HFFc6 (cell line): ENCODE measurements around the gene BUB3. TPM values are rescaled to one million over a fixed set of nuclear protein-coding genes. Genes with fewer than 3 reads are reported as not detected.

Experiments used
- DNase-seq: peaks from one replicate; pipeline ENCODE4 v3.0.0-alpha.2; 2018
- H3K27ac Mint-ChIP-seq: 2 replicates; pipeline ENCODE4 v1.8.0; 2020; ENCODE audit warnings: mild to moderate bottlenecking, mixed read lengths
- H3K27me3 Mint-ChIP-seq: 2 replicates; pipeline ENCODE4 v1.8.0; 2021; ENCODE audit warnings: mild to moderate bottlenecking, moderate library complexity, mixed read lengths; ENCODE audit not compliant: insufficient read depth
- H3K36me3 Mint-ChIP-seq: 2 replicates; pipeline ENCODE4 v1.8.0; 2021; ENCODE audit warnings: low read depth, mixed read lengths
- H3K4me1 Mint-ChIP-seq: 2 replicates; pipeline ENCODE4 v1.8.0; 2020; ENCODE audit warnings: low read depth, mixed read lengths
- H3K4me3 Mint-ChIP-seq: 2 replicates; pipeline ENCODE4 v1.8.0; 2020; ENCODE audit warnings: mild to moderate bottlenecking, moderate library complexity, mixed read lengths
- H3K9me3 Mint-ChIP-seq: 2 replicates; pipeline ENCODE4 v1.8.0; 2020; ENCODE audit warnings: mild to moderate bottlenecking, mixed read lengths
- CTCF ChIP-seq: fragments of 200-600 bp; sonication (generic); IDR thresholded peaks from 2 replicates; pipeline ENCODE4 v1.5.0; 2021; ENCODE audit warnings: antibody characterized with exemption, mild to moderate bottlenecking
- total RNA-seq, 6 experiments: library from RNA; stranded (reverse); fragmentation: NEBNext Ultra II Directional; extraction: Animal tissue kit (Norgen Biotek cat#: 25700); gene quantifications; 2 replicates in 1 of 6; 3 replicates in 5 of 6; pipeline ENCODE4 v1.2.3, GENCODE V29; 2021

BUB3 gene
- total RNA-seq, 6 experiments from 2014 or later: 154 to 214 (median 202) TPM

GRCh38 chr10:123147635-123148413, 6.4 kb upstream of the BUB3 start, which contains the start of gene HMX2:
TSS of gene HMX2 (plus strand) at chr10:123148136. CDS start at chr10:123148379, 243 bp downstream.
- Mint-ChIP-seq H3K27ac (no peak within 1 kb of the TSS), H3K4me3 (peak within 1 kb of the TSS; percentile 18; the same call in 1 of the 2 replicates), H3K27me3 (peaks cover 69% of the 10 kb centered on the region)

GRCh38 chr10:123148414-123149161, 5.6 kb upstream of the BUB3 start:
- TF ChIP-seq CTCF: no peak
- H3K4me1 Mint-ChIP-seq: peaks cover 23% of the 10 kb centered on the region
- H3K9me3 Mint-ChIP-seq: no peaks in the 10 kb centered on the region
- peaks cover 64% of the 10 kb centered on the region for H3K27me3 Mint-ChIP-seq
- H3K27ac Mint-ChIP-seq: no peak overlapping the region
- no peak for DNase-seq
- H3K36me3 Mint-ChIP-seq: no peaks in the 10 kb centered on the region
- H3K4me3 Mint-ChIP-seq: peak overlapping the region; percentile 18; the same call in 1 of the 2 replicates

More at GRCh38 chr10:123147635-123148413, 6.4 kb upstream of the BUB3 start, which contains the start of gene HMX2:
- TF ChIP-seq CTCF: no peak
- no peak for DNase-seq
- no peaks in the 10 kb centered on the region for H3K36me3 Mint-ChIP-seq
- H3K4me1 Mint-ChIP-seq: peaks cover 17% of the 10 kb centered on the region
- no peaks in the 10 kb centered on the region for H3K9me3 Mint-ChIP-seq

- Mint-ChIP-seq H3K27ac (no peak overlapping the region), H3K4me1 (peaks cover 26% of the 10 kb centered on the region), H3K27me3 (peaks cover 59% of the 10 kb centered on the region)
These were observed 5.0 kb upstream of the BUB3 start for GRCh38 chr10:123149162-123149567.

GRCh38 chr10:123149568-123150270, 4.5 kb upstream of the BUB3 start:
- Mint-ChIP-seq H3K9me3 (no peaks in the 10 kb centered on the region), H3K27me3 (peaks cover 55% of the 10 kb centered on the region), H3K4me3 (peak overlapping the region; percentile 84), H3K27ac (no peak overlapping the region), H3K4me1 (peaks cover 22% of the 10 kb centered on the region), H3K36me3 (no peaks in the 10 kb centered on the region)
- TF ChIP-seq CTCF: no peak
- DNase-seq: no peak

More at GRCh38 chr10:123149162-123149567, 5.0 kb upstream of the BUB3 start:
- DNase-seq: no peak
- no peak for TF ChIP-seq CTCF
- no peaks in the 10 kb centered on the region for H3K36me3 Mint-ChIP-seq
- no peaks in the 10 kb centered on the region for H3K9me3 Mint-ChIP-seq
- H3K4me3 Mint-ChIP-seq: peak overlapping the region; percentile 18

- Mint-ChIP-seq H3K4me1 (peaks cover 19% of the 10 kb centered on the region), H3K27ac (no peak overlapping the region), H3K36me3 (peaks cover 7% of the 10 kb centered on the region), H3K27me3 (peaks cover 48% of the 10 kb centered on the region), H3K9me3 (no peaks in the 10 kb centered on the region), H3K4me3 (peak overlapping the region; percentile 84)
- DNase-seq: no peak
- TF ChIP-seq CTCF: no peak
These were observed 3.8 kb upstream of the BUB3 start for GRCh38 chr10:123150271-123150985.
